H1 (cell line): ENCODE measurements around the gene COX6A2. TPM values are rescaled to one million over a fixed set of nuclear protein-coding genes. Genes with fewer than 3 reads are reported as not detected.

ENCODE experiments used
- CTCF ChIA-PET: fragments of 300-600 bp; sonication (Branson Sonifier 250); formaldehyde crosslinking; loops from one replicate; lab custom pipeline; 2021; ENCODE audit not compliant: partially characterized antibody; lab: Charles Lee
- POLR2A ChIA-PET: fragments of 300-600 bp; sonication (Branson Sonifier 250); formaldehyde crosslinking; loops from one replicate; lab custom pipeline; 2021; ENCODE audit warnings: inconsistent platforms; ENCODE audit not compliant: partially characterized antibody; lab: Charles Lee
- DNase-seq, 2 experiments: peaks; one replicate each; pipeline versions ENCODE4 v3.0.0 to v3.0.0-alpha.2; 2010 to 2022; ENCODE audit warnings: low spot score in 2 of 2, low read depth in 1 of 2, mixed read lengths in 1 of 2
- FAIRE-seq: peaks from 2 replicates; lab custom pipeline; 2011; peaks lifted over from hg19 to GRCh38; lab: Jason Lieb, UNC
- H2AFZ ChIP-seq: 2 replicates; pipeline ENCODE4 v1.8.1; 2012; ENCODE audit warnings: low read length, inconsistent platforms
- H2AK5ac ChIP-seq: 2 replicates; pipeline ENCODE4 v1.6.1; 2013; ENCODE audit warnings: low read depth, low read length
- H2BK120ac ChIP-seq: replicated peaks from 2 replicates; pipeline ENCODE3; 2013; ENCODE audit warnings: low read depth, low read length, inconsistent platforms
- H2BK12ac ChIP-seq: 2 replicates; pipeline ENCODE4 v1.6.1; 2013; ENCODE audit warnings: low read depth, low read length
- H2BK15ac ChIP-seq: 2 replicates; pipeline ENCODE4 v1.6.1; 2013; ENCODE audit warnings: low read length
- H2BK20ac ChIP-seq: 2 replicates; pipeline ENCODE4 v1.6.1; 2013; ENCODE audit warnings: low read length
- H2BK5ac ChIP-seq: 2 replicates; pipeline ENCODE4 v1.6.1; 2013; ENCODE audit warnings: low read depth, low read length
- H3K14ac ChIP-seq: 2 replicates; pipeline ENCODE4 v1.6.1; 2013; ENCODE audit warnings: inconsistent platforms; ENCODE audit not compliant: insufficient read length
- H3K18ac ChIP-seq: 2 replicates; pipeline ENCODE4 v1.6.1; 2013; ENCODE audit warnings: low read length; ENCODE audit errors: extremely low read depth
- H3K23ac ChIP-seq: 2 replicates; pipeline ENCODE4 v1.6.1; 2013; ENCODE audit warnings: inconsistent platforms; ENCODE audit not compliant: insufficient read length
- H3K23me2 ChIP-seq: 2 replicates; pipeline ENCODE4 v1.6.1; 2013; ENCODE audit warnings: low read depth, low read length
- H3K27ac ChIP-seq: 2 replicates; pipeline ENCODE4 v1.6.1; 2011; ENCODE audit warnings: low read depth, low read length, inconsistent platforms
- H3K27me3 ChIP-seq, 4 experiments: replicated peaks in 1 of 4; 1 replicate in 1 of 4; 2 replicates in 3 of 4; pipeline versions ENCODE4 v1.6.1 to v1.8.1; 2011 to 2013; ENCODE audit warnings: low read length in 3 of 4, mild to moderate bottlenecking in 3 of 4, inconsistent platforms in 2 of 4, mixed read lengths in 2 of 4, moderate library complexity in 1 of 4; ENCODE audit not compliant: control insufficient read depth in 3 of 4, insufficient read depth in 3 of 4; ENCODE audit errors: extremely low read depth in 1 of 4
- H3K36me3 ChIP-seq, 4 experiments: 2 replicates each; pipeline versions ENCODE4 v1.6.1 to v1.8.1; 2011 to 2013; ENCODE audit warnings: mild to moderate bottlenecking in 4 of 4, low read length in 3 of 4, moderate library complexity in 2 of 4, control low read depth in 1 of 4, inconsistent platforms in 1 of 4; ENCODE audit not compliant: insufficient read depth in 4 of 4, control insufficient read depth in 2 of 4
- H3K4ac ChIP-seq: replicated peaks from 2 replicates; pipeline ENCODE3; 2013; ENCODE audit warnings: low read length, low read depth, mixed read lengths, inconsistent platforms; ENCODE audit not compliant: insufficient read length
- H3K4me1 ChIP-seq, 4 experiments: replicated peaks in 1 of 4; 1 replicate in 1 of 4; 2 replicates in 3 of 4; pipeline versions ENCODE4 v1.6.1 to v1.8.1; 2011 to 2013; ENCODE audit warnings: low read length in 3 of 4, inconsistent platforms in 2 of 4, mixed read lengths in 1 of 4; ENCODE audit not compliant: insufficient read depth in 4 of 4, control insufficient read depth in 3 of 4
- H3K4me2 ChIP-seq, 2 experiments: 2 replicates each; pipeline versions ENCODE4 v1.6.1 to v1.8.1; 2011 to 2013; ENCODE audit warnings: low read depth in 2 of 2, low read length in 2 of 2, control low read depth in 1 of 2, inconsistent platforms in 1 of 2, mild to moderate bottlenecking in 1 of 2; ENCODE audit not compliant: insufficient read depth in 1 of 2
- H3K4me3 ChIP-seq, 4 experiments: fragments of 200-600, 300-600 bp in 1 of 4; sonication (generic), shearing (Covaris generic), sonication (Bioruptor Twin) in 1 of 4; 2 replicates each; pipeline versions ENCODE4 v1.5.1 to v1.8.1; 2011 to 2016; ENCODE audit warnings: low read length in 4 of 4, low read depth in 3 of 4, control low read depth in 2 of 4, inconsistent platforms in 2 of 4, mild to moderate bottlenecking in 2 of 4, mixed read lengths in 1 of 4, moderate library complexity in 1 of 4; ENCODE audit not compliant: insufficient read depth in 2 of 4; ENCODE audit errors: extremely low read depth in 1 of 4
- H3K56ac ChIP-seq: replicated peaks from 2 replicates; pipeline ENCODE3; 2013; ENCODE audit warnings: low read depth, mild to moderate bottlenecking, mixed read lengths, low read length, inconsistent platforms; ENCODE audit not compliant: insufficient read length
- H3K79me1 ChIP-seq: 2 replicates; pipeline ENCODE4 v1.6.1; 2013; ENCODE audit warnings: low read depth, low read length, control low read depth
- H3K79me2 ChIP-seq, 2 experiments: 2 replicates each; pipeline versions ENCODE4 v1.6.1 to v1.8.1; 2012 to 2013; ENCODE audit warnings: low read length in 2 of 2, mild to moderate bottlenecking in 2 of 2, inconsistent platforms in 1 of 2; ENCODE audit not compliant: insufficient read depth in 2 of 2, control insufficient read depth in 1 of 2
- H3K9ac ChIP-seq, 4 experiments: replicated peaks in 1 of 4; 1 replicate in 1 of 4; 2 replicates in 3 of 4; pipeline versions ENCODE4 v1.6.1 to v1.8.1; 2011 to 2013; ENCODE audit warnings: low read depth in 3 of 4, low read length in 3 of 4, control low read depth in 2 of 4, mild to moderate bottlenecking in 2 of 4, moderate library complexity in 2 of 4, inconsistent platforms in 1 of 4; ENCODE audit errors: extremely low read depth in 1 of 4
- H3K9me3 ChIP-seq, 2 experiments: 2 replicates each; pipeline versions ENCODE4 v1.6.1 to v1.8.1; 2012 to 2013; ENCODE audit warnings: mild to moderate bottlenecking in 2 of 2, moderate library complexity in 2 of 2, control low read depth in 1 of 2, inconsistent platforms in 1 of 2, low read depth in 1 of 2, low read length in 1 of 2, mixed read lengths in 1 of 2; ENCODE audit not compliant: insufficient read depth in 2 of 2
- H4K20me1 ChIP-seq, 2 experiments: replicated peaks in 1 of 2; 2 replicates each; pipeline versions ENCODE3 to v1.8.1; 2011 to 2013; ENCODE audit warnings: inconsistent platforms in 2 of 2, low read length in 2 of 2, mild to moderate bottlenecking in 1 of 2; ENCODE audit not compliant: insufficient read depth in 2 of 2, control insufficient read depth in 1 of 2
- H4K5ac ChIP-seq: 2 replicates; pipeline ENCODE4 v1.6.1; 2013; ENCODE audit warnings: low read length, low read depth, mixed read lengths, inconsistent platforms; ENCODE audit not compliant: insufficient read length
- H4K8ac ChIP-seq: 2 replicates; pipeline ENCODE4 v1.8.0; 2013; ENCODE audit warnings: mild to moderate bottlenecking, moderate library complexity, low read length, inconsistent platforms; ENCODE audit not compliant: insufficient read depth; ENCODE audit errors: extremely low read depth
- H4K91ac ChIP-seq: replicated peaks from 2 replicates; pipeline ENCODE3; 2013; ENCODE audit warnings: low read length, mixed read lengths, inconsistent platforms; ENCODE audit not compliant: insufficient read length
- BACH1 ChIP-seq: IDR thresholded peaks from 2 replicates; pipeline ENCODE4 v1.6.1; 2012; ENCODE audit warnings: low read length, improper control_type of control experiment
- CHD1 ChIP-seq: IDR thresholded peaks from 2 replicates; pipeline ENCODE4 v1.6.1; 2012; ENCODE audit warnings: low read depth, low read length, improper control_type of control experiment
- RXRA ChIP-seq: IDR thresholded peaks from 2 replicates; pipeline ENCODE4 v1.6.1; 2011; ENCODE audit warnings: low read depth, mild to moderate bottlenecking, low read length, moderate library complexity; ENCODE audit not compliant: insufficient read depth
- SP1 ChIP-seq: IDR thresholded peaks from 2 replicates; pipeline ENCODE4 v1.6.1; 2011; ENCODE audit warnings: low read depth, low read length
- YY1 ChIP-seq: IDR thresholded peaks from 2 replicates; pipeline ENCODE4 v1.6.1; 2011; ENCODE audit warnings: low read depth, mild to moderate bottlenecking, low read length
- ZNF274 ChIP-seq: IDR thresholded peaks from 2 replicates; pipeline ENCODE4 v1.7.0; 2012; ENCODE audit warnings: low read length, borderline replicate concordance; ENCODE audit errors: extremely low read depth
- WGBS, 2 experiments: shearing (Covaris generic) in 1 of 2; methylation state at CpG; one replicate each; pipeline versions ENCODE4 v1.1.6 to v1.1.7; 2013 to 2015; ENCODE audit warnings: low lambda C conversion rate in 2 of 2, mixed read lengths in 2 of 2, inconsistent platforms in 1 of 2, low coverage in 1 of 2, missing lambda C conversion rate in 1 of 2; ENCODE audit not compliant: insufficient replicate concordance in 2 of 2, insufficient coverage in 1 of 2, insufficient read length in 1 of 2; ENCODE audit errors: extremely low coverage in 1 of 2, missing lambda C conversion rate in 1 of 2; 5-methylcytosine and 5-hydroxymethylcytosine counted together
- polyA plus RNA-seq, 7 experiments: library from polyadenylated mRNA; depleted of rRNA in 3 of 7; stranded (reverse) in 5 of 7; unstranded in 2 of 7; fragments of >200 nt in 5 of 7; fragments of 200-250 nt in 2 of 7; gene quantifications; 1 replicate in 5 of 7; 2 replicates in 1 of 7; 4 replicates in 1 of 7; pipeline versions ENCODE4 v1.2.1 to v1.2.3, GENCODE V29; 2011 to 2013; ENCODE audit warnings: missing spikeins in 2 of 7, mixed read lengths in 2 of 7
- total RNA-seq: library from RNA; stranded (reverse); fragmentation: NEBNext Ultra II Directional; extraction: Animal tissue kit (Norgen Biotek cat#: 25700); gene quantifications from 2 replicates; pipeline ENCODE4 v1.2.1, GENCODE V29; 2021
- TF ChIP-seq, protein P1 (sequence below): IDR thresholded peaks from 2 replicates; pipeline ENCODE4 v1.6.1; 2011; ENCODE audit warnings: low read length, improper control_type of control experiment
- TF ChIP-seq, protein P2 (sequence below), 3 experiments: IDR thresholded peaks; 1 replicate in 2 of 3; 2 replicates in 1 of 3; pipeline versions ENCODE4 v1.5.1 to v1.6.1; 2011; ENCODE audit warnings: low read length in 3 of 3, mild to moderate bottlenecking in 3 of 3, inconsistent platforms in 2 of 3, low read depth in 1 of 3, moderate library complexity in 1 of 3; ENCODE audit not compliant: insufficient read depth in 1 of 3; ENCODE audit errors: control extremely low read depth in 1 of 3
- TF ChIP-seq, protein P3 (sequence below): IDR thresholded peaks from 2 replicates; pipeline ENCODE4 v1.6.1; 2012; ENCODE audit warnings: low read length, inconsistent platforms

Gene COX6A2
- total and polyA plus RNA-seq, 2 of the 8 experiments (the other 6 are each of a cell fraction or from before 2014, with no cell fraction given), result 0.79 TPM; not detected in 1

DNA sequence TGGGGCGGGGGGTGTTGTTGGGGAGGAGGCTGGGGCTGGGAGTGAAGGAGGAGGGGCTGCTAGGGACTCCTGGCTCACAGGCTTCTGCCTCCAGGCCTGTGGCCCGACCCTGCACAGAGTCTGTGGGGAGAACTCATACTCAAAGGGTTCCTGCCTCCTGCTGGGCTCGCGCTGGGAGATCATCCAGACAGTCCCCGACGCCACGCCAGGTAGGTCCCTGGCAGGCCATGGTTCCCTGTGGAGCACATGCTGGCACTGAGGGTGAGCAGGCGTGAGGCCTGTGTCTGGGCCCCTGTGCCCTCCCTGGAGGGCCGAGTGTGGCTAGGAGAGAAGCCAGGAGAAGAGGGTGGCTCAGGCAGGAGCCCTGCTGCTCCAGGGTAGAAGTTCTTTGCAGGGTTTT, 30.5 kb downstream of the COX6A2 start:
- Histone ChIP-seq H3K4ac (no peak overlapping the region), H3K9ac (no peak overlapping the region), H4K5ac (no peak overlapping the region), H3K4me3 (no peak overlapping the region), H3K9me3 (no peaks in the 10 kb centered on the region), H3K23me2 (no peaks in the 10 kb centered on the region), H3K36me3 (no peaks in the 10 kb centered on the region), H3K18ac (no peak overlapping the region), H2BK15ac (no peak overlapping the region), H3K56ac (no peak overlapping the region), H3K27me3 (no peaks in the 10 kb centered on the region), H4K91ac (no peak overlapping the region), H3K79me1 (no peaks in the 10 kb centered on the region), H3K4me2 (no peak overlapping the region), H3K23ac (no peak overlapping the region), H2BK12ac (peak overlapping the region; percentile 39; the same call in 1 of the 2 replicates), H3K79me2 (no peaks in the 10 kb centered on the region), H2BK120ac (no peak overlapping the region), H3K14ac (no peak overlapping the region), H2BK5ac (no peak overlapping the region), H4K8ac (no peak overlapping the region; the same call in 1 of the 2 replicates), H3K4me1 (peaks cover 0 to 5% (median 2%) of the 10 kb centered on the region in 4 experiments; a peak in 2 of 7 replicates), H4K20me1 (no peaks in the 10 kb centered on the region), H2AK5ac (no peak overlapping the region), H3K27ac (no peak overlapping the region), H2AFZ (no peak overlapping the region), H2BK20ac (no peak overlapping the region)
- FAIRE-seq, result no peak
- no peak for DNase-seq
- 82% methylated on average over 8 of the region's 9 CpGs; no CpG with 5 or more reads in 1 of the 2 experiments for WGBS, 2 experiments
- CTCF ChIA-PET, result no interaction called here
- POLR2A ChIA-PET, result no interaction called here
- TF ChIP-seq, protein P1, sequence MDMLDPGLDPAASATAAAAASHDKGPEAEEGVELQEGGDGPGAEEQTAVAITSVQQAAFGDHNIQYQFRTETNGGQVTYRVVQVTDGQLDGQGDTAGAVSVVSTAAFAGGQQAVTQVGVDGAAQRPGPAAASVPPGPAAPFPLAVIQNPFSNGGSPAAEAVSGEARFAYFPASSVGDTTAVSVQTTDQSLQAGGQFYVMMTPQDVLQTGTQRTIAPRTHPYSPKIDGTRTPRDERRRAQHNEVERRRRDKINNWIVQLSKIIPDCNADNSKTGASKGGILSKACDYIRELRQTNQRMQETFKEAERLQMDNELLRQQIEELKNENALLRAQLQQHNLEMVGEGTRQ, result no peak
- TF ChIP-seq SP1 (no peak), ZNF274 (no peak), YY1 (no peak), RXRA (no peak), BACH1 (no peak), CHD1 (no peak)
- TF ChIP-seq, protein P2, sequence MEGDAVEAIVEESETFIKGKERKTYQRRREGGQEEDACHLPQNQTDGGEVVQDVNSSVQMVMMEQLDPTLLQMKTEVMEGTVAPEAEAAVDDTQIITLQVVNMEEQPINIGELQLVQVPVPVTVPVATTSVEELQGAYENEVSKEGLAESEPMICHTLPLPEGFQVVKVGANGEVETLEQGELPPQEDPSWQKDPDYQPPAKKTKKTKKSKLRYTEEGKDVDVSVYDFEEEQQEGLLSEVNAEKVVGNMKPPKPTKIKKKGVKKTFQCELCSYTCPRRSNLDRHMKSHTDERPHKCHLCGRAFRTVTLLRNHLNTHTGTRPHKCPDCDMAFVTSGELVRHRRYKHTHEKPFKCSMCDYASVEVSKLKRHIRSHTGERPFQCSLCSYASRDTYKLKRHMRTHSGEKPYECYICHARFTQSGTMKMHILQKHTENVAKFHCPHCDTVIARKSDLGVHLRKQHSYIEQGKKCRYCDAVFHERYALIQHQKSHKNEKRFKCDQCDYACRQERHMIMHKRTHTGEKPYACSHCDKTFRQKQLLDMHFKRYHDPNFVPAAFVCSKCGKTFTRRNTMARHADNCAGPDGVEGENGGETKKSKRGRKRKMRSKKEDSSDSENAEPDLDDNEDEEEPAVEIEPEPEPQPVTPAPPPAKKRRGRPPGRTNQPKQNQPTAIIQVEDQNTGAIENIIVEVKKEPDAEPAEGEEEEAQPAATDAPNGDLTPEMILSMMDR (IDR thresholded peaks at IDR 0.05; ENCODE audit: control extremely low read depth in 1 of 3, insufficient read depth in 1 of 3, low read depth in 1 of 3, low read length in 3 of 3), result no peak
- TF ChIP-seq, protein P3, sequence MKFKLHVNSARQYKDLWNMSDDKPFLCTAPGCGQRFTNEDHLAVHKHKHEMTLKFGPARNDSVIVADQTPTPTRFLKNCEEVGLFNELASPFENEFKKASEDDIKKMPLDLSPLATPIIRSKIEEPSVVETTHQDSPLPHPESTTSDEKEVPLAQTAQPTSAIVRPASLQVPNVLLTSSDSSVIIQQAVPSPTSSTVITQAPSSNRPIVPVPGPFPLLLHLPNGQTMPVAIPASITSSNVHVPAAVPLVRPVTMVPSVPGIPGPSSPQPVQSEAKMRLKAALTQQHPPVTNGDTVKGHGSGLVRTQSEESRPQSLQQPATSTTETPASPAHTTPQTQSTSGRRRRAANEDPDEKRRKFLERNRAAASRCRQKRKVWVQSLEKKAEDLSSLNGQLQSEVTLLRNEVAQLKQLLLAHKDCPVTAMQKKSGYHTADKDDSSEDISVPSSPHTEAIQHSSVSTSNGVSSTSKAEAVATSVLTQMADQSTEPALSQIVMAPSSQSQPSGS, result no peak
